Cortex of kidney (tissue), 1 donor: ENCODE measurements around the gene CSRP1.
"Not testable (repeated sequence)": the region's sequence is repeated elsewhere in the genome, so short reads cannot be mapped to it uniquely, and the experiment has no call there.

Source experiments
- DNase-seq: peaks from one replicate; lab custom pipeline; 2025; lab: John Stamatoyannopoulos, UW

CSRP1 gene

GRCh38 chr1:201476670-201477344 lies 30.1 kb downstream of the CSRP1 start:
- no peak for DNase-seq

- DNase-seq = no peak
Observed at GRCh38 chr1:201475915-201476669, 30.8 kb downstream of the CSRP1 start.

GRCh38 chr1:201475130-201475529 lies 31.8 kb downstream of the CSRP1 start:
- DNase-seq = no peak

- no peak for DNase-seq
Observed at GRCh38 chr1:201473296-201473695, 33.6 kb downstream of the CSRP1 start.

- not testable (repeated sequence) for DNase-seq
Observed at GRCh38 chr1:201472321-201472720, 34.6 kb downstream of the CSRP1 start.

- no peak for DNase-seq
Observed at GRCh38 chr1:201471772-201472171, 35.2 kb downstream of the CSRP1 start.

GRCh38 chr1:201470581-201470980 lies 36.3 kb downstream of the CSRP1 start:
- no peak for DNase-seq

GRCh38 chr1:201469645-201470074 lies 37.3 kb downstream of the CSRP1 start:
- DNase-seq = no peak

GRCh38 chr1:201468844-201469644 lies 37.9 kb downstream of the CSRP1 start, which contains the start of gene PHLDA3:
TSS of gene PHLDA3 (minus strand) at chr1:201469188. CDS start at chr1:201468786, 402 bp downstream.
- no peak for DNase-seq

GRCh38 chr1:201468501-201468843 lies 38.5 kb downstream of the CSRP1 start:
- DNase-seq = no peak

- DNase-seq = no peak
Observed at GRCh38 chr1:201466492-201466891, 40.4 kb downstream of the CSRP1 start.

GRCh38 chr1:201465698-201466290 lies 41.1 kb downstream of the CSRP1 start:
- no peak for DNase-seq

- DNase-seq = no peak
Observed at GRCh38 chr1:201463071-201463552, 43.8 kb downstream of the CSRP1 start.

GRCh38 chr1:201461645-201462441 lies 45.1 kb downstream of the CSRP1 start:
- DNase-seq = no peak

- DNase-seq = no peak
Observed at GRCh38 chr1:201460814-201461644, 45.9 kb downstream of the CSRP1 start.

GRCh38 chr1:201459775-201460174 lies 47.1 kb downstream of the CSRP1 start:
- DNase-seq = no peak

- no peak for DNase-seq
Observed at GRCh38 chr1:201459052-201459451, 47.9 kb downstream of the CSRP1 start.

GRCh38 chr1:201457508-201457960 lies 49.4 kb downstream of the CSRP1 start:
- DNase-seq = no peak

- no peak for DNase-seq
Observed at GRCh38 chr1:201456499-201457309, 50.2 kb downstream of the CSRP1 start.
